Measurements from ENCODE around the gene MACROD2. TPM values are rescaled to one million over a fixed set of nuclear protein-coding genes. Genes with fewer than 3 reads are reported as not detected.

The MACROD2 gene
- total RNA-seq, 1 donor from 2014 or later = 47.7 TPM

- FAIRE-seq (no peak), DNase-seq (ENCODE audit: low spot score in 2 of 2) (no peak)
Measured at GRCh38 chr20:15851576-15852215, 1856.4 kb downstream of the MACROD2 start.

- no peak for FAIRE-seq
- DNase-seq (ENCODE audit: low spot score in 2 of 2) = no peak
Measured at GRCh38 chr20:15854911-15855310, 1859.6 kb downstream of the MACROD2 start.

DNA sequence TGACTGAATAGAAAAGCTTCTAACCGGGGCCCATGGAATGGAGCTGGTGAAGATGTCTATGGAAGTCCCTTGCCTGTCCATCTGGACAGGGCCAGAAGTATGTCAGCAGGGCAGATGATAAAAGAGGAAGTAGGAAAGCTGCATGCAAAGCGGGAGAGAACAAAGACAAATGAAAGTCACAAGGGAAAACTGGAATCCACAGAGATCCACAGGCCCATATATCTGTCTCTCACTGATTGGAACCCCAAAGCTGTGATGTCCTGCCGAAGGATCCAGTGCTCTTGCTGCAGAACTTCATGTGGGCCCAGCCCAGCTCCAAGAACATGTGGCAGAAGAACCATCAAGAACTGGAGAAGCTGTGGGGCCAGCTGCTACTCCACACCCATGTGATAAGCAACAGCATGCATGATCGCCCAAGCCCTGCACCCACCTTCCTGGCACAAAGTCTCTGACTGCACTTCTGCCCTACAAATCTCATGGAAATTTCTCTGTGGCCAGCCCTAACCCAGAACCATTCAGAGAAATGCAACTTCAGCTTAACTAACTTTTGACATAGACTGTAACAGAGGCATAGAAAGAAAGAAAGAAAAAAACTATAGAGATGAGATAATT lies 1862.0 kb downstream of the MACROD2 start:
- DNase-seq (ENCODE audit: low spot score in 2 of 2) = no peak
- no peak for FAIRE-seq

DNA sequence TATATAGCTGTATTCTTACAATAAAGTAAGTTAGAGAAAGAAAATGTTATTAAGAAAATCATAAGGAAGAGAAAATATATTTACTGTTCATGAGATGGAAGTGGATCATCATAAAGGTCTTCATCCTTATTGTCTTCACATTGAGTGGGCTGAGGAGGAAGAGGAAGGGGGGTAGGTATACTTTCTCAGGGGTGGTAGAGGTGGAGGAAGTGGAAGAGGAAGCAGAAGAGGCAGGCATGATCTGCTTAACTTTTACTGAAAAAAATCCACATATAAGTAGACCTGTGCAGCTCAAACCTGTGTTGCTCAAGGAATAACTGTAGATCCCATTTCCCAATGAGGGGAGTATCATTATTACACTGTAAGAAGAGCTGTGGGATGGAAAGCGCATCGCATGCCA lies 1863.7 kb downstream of the MACROD2 start:
- no peak for DNase-seq (ENCODE audit: low spot score in 2 of 2)

GRCh38 chr20:15860850-15861249 lies 1865.5 kb downstream of the MACROD2 start:
- DNase-seq (ENCODE audit: low spot score in 2 of 2) (no peak), FAIRE-seq (no peak)

More for the DNA sequence above, 1863.7 kb downstream of the MACROD2 start:
- no peak for FAIRE-seq

GRCh38 chr20:15862178-15862577 lies 1866.9 kb downstream of the MACROD2 start:
- DNase-seq (ENCODE audit: low spot score in 2 of 2) (no peak), FAIRE-seq (no peak)

GRCh38 chr20:15863735-15864134 lies 1868.4 kb downstream of the MACROD2 start:
- FAIRE-seq = no peak

GRCh38 chr20:15865553-15865952 lies 1870.2 kb downstream of the MACROD2 start:
- FAIRE-seq = no peak
- no peak for DNase-seq (ENCODE audit: low spot score in 2 of 2)

More at GRCh38 chr20:15863735-15864134, 1868.4 kb downstream of the MACROD2 start:
- DNase-seq (ENCODE audit: low spot score in 2 of 2) = no peak

GRCh38 chr20:15866916-15867730 lies 1871.8 kb downstream of the MACROD2 start:
- DNase-seq (ENCODE audit: low spot score in 2 of 2) (no peak), FAIRE-seq (no peak)

DNA sequence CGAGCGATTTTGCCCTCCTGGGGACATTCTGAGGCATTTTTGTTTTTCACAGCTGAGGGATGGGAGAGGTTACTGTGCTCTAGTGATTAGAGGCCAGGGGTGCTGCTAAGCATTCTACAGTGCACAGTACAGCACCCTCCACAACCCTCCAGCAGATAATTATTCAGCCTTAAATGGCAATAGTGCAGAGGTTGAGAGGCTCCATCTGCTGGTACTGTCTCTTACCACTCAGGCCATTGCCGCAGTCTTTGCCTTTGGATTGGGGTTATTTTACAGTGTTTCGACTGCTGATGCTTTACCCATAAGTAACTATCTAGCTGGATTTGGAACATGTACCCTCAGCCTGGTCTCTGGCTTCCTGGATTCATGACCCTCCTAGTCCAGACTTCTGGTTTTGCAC lies 1872.6 kb downstream of the MACROD2 start:
- FAIRE-seq (no peak), DNase-seq (ENCODE audit: low spot score in 2 of 2) (no peak)

DNA sequence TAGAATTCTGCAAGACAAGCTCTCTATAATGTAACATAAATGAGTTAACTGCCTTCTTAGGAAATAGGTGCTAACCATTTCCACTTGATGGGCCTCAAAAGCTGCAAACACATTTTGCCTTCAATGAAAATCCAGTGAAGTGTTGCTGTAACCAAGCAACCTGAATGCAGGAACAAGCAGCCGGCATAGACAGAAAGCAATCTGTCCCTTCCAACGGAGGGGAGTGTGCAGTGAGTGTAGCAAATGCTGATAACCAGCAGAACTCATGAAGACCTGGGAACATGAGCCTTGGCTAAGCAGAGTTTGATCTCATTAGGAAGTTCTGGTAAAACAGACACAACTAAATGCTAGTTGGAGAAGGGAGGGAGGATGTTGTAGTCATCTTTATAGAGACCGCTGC lies 1880.1 kb downstream of the MACROD2 start:
- no peak for DNase-seq (ENCODE audit: low spot score in 2 of 2)
- FAIRE-seq = no peak

GRCh38 chr20:15882553-15882952 lies 1887.2 kb downstream of the MACROD2 start:
- no peak for FAIRE-seq
- DNase-seq (ENCODE audit: low spot score in 2 of 2) = no peak

DNA sequence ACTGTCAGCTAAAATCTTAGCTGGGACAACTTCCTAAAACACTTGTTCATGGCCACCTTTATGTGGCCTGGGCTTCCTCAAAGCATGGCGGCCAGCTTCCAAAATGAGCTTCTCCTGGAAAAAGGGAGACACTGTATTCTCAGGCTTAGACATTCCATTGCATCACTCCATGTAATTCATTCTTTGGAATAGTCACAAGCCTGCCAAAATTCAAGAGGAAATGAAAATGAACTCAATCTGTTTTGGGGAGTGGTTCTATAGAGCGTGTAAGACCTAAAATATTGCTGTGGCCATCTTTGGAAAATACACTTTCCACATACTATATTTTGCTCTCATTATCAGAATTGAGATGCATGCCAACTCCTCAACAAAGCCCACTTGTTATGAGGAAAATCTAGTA lies 1890.9 kb downstream of the MACROD2 start:
- FAIRE-seq (no peak), DNase-seq (ENCODE audit: low spot score in 2 of 2) (no peak)

DNA sequence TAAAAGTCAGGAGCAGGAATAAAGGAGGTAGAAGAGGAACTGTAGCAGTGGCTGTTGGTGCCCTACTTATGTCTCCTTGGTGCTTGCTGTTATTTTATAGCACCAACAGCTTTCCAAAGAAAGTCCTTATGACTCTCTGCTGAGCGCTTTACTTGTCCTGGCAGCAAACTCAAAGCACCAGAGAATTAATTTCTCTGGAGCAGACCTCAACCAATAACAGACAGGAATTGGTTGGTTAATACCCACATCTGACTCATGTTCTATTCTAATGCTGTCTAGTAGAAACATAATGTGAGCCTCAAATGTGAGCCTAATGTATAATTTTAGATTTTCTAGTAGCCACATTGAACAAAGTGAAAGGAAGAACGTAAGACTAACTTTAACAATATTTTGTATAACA lies 1892.1 kb downstream of the MACROD2 start:
- no peak for FAIRE-seq
- no peak for DNase-seq (ENCODE audit: low spot score in 2 of 2)

GRCh38 chr20:15889061-15889460 lies 1893.7 kb downstream of the MACROD2 start:
- no peak for FAIRE-seq
- DNase-seq (ENCODE audit: low spot score in 2 of 2) = no peak

- DNase-seq (ENCODE audit: low spot score in 2 of 2) (no peak), FAIRE-seq (no peak)
Measured at GRCh38 chr20:15889514-15890256, 1894.4 kb downstream of the MACROD2 start.

DNA sequence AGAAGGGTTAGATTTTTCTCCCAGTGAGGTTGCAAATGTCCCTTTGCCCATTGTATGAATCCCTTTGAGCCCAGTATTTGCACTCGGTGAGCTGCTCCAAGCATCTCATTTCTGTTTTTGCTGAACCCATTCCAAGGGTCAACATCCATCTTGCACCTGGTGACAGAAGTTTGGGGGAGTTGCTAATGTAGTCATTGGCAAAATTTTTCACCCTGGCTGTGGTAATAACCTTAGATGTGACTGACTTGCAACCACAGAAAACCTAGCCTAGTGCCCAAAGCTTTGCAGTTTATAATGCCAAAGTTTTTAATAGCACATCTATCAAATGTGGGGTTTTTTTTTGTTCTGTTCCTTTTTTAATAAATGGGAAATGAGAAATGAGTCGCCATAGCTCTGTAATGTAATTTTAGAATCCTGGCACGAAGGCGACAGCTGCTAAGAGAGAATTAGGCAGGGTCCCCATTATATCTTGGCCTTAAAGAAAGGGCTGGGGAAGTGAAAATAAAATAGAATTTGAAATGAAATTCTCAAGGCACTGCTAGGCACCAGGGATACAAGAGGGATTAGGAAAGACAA lies 1895.2 kb downstream of the MACROD2 start:
- no peak for DNase-seq (ENCODE audit: low spot score in 2 of 2)
- FAIRE-seq = no peak

GRCh38 chr20:15895126-15895525 lies 1899.8 kb downstream of the MACROD2 start:
- FAIRE-seq (no peak), DNase-seq (ENCODE audit: low spot score in 2 of 2) (no peak)

DNA sequence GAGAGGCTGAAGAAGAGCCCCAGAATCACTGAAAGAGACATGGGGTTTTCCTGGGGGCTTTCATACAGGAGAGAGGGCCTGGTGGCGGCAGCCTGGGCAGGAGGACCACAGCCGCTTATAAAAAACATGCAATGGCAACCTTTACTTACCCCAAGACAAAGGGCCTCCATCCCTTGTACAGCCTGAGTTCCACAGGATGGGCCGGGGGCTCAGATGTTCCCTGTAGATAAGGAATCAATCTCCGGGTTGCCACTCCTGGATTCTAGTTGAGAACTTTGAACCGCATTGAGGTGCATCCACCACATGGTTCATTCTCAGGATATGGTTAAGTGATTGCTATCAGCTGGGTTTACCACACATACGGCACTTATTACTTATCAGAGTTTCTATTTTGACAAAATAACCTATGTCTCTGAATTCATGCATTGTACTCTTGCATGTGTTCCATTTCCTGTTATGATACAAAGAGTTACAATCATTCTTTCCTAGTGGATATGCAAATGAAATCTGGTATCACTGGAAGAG lies 1900.3 kb downstream of the MACROD2 start:
- FAIRE-seq = no peak
- no peak for DNase-seq (ENCODE audit: low spot score in 2 of 2)

GRCh38 chr20:15899967-15900366 lies 1904.7 kb downstream of the MACROD2 start:
- DNase-seq (ENCODE audit: low spot score in 2 of 2) (no peak), FAIRE-seq (no peak)
